HEK293 (cell line): ENCODE results near the gene C19orf12.

Source experiments
- GLIS2 ChIP-seq: fragments of 450-650 bp; formaldehyde crosslinking; IDR thresholded peaks from 2 replicates; pipeline ENCODE4 v1.5.1; 2016; ENCODE audit warnings: missing biosample characterization, missing genetic modification characterization
- MEIS1 ChIP-seq: sonication (generic); formaldehyde crosslinking; IDR thresholded peaks from 2 replicates; pipeline ENCODE4 v1.8.1; 2022; ENCODE audit warnings: missing genetic modification reagents, mild to moderate bottlenecking, borderline replicate concordance
- MYNN ChIP-seq: fragments of 450-650 bp; formaldehyde crosslinking; IDR thresholded peaks from 2 replicates; pipeline ENCODE4 v1.5.1; 2016; ENCODE audit warnings: missing biosample characterization, missing genetic modification characterization, borderline replicate concordance
- TRIM28 ChIP-seq: IDR thresholded peaks from 2 replicates; pipeline ENCODE4 v1.6.1; 2011; ENCODE audit warnings: low read length, control low read depth, borderline replicate concordance
- YY2 ChIP-seq: fragments of 450-650 bp; formaldehyde crosslinking; IDR thresholded peaks from 2 replicates; pipeline ENCODE4 v1.5.1; 2016; ENCODE audit warnings: missing biosample characterization, missing genetic modification characterization
- ZBTB8A ChIP-seq: fragments of 450-650 bp; formaldehyde crosslinking; IDR thresholded peaks from 2 replicates; pipeline ENCODE4 v1.5.1; 2016; ENCODE audit warnings: missing biosample characterization, missing genetic modification characterization
- ZNF112 ChIP-seq: fragments of 450-650 bp; formaldehyde crosslinking; IDR thresholded peaks from 2 replicates; pipeline ENCODE4 v1.5.0; 2017; ENCODE audit warnings: missing biosample characterization, missing genetic modification characterization
- ZNF2 ChIP-seq: fragments of 450-650 bp; formaldehyde crosslinking; IDR thresholded peaks from 2 replicates; pipeline ENCODE4 v1.5.1; 2016; ENCODE audit warnings: missing biosample characterization, missing genetic modification characterization
- ZNF211 ChIP-seq: fragments of 450-650 bp; formaldehyde crosslinking; IDR thresholded peaks from 2 replicates; pipeline ENCODE4 v1.5.1; 2016; ENCODE audit warnings: low read depth, missing biosample characterization, missing genetic modification characterization
- ZNF302 ChIP-seq: fragments of 450-650 bp; formaldehyde crosslinking; IDR thresholded peaks from 2 replicates; pipeline ENCODE4 v1.5.1; 2016; ENCODE audit warnings: missing biosample characterization, missing genetic modification characterization, low read depth
- ZNF350 ChIP-seq: fragments of 450-650 bp; formaldehyde crosslinking; IDR thresholded peaks from 2 replicates; pipeline ENCODE4 v1.5.0; 2017; ENCODE audit warnings: missing biosample characterization, mild to moderate bottlenecking, missing genetic modification characterization
- ZNF560 ChIP-seq: fragments of 450-650 bp; formaldehyde crosslinking; IDR thresholded peaks from 2 replicates; pipeline ENCODE4 v1.5.1; 2017; ENCODE audit warnings: missing biosample characterization, missing genetic modification characterization, borderline replicate concordance
- ZNF654 ChIP-seq: fragments of 450-650 bp; formaldehyde crosslinking; IDR thresholded peaks from 2 replicates; pipeline ENCODE4 v1.5.1; 2016; ENCODE audit warnings: low read depth, missing biosample characterization, missing genetic modification characterization
- ZNF837 ChIP-seq: fragments of 450-650 bp; formaldehyde crosslinking; IDR thresholded peaks from 2 replicates; pipeline ENCODE4 v1.5.1; 2016; ENCODE audit warnings: missing biosample characterization, missing genetic modification characterization
- TF ChIP-seq, protein P1 (sequence below): fragments of 450-650 bp; formaldehyde crosslinking; conservative IDR thresholded peaks from 2 replicates; pipeline ENCODE4 v1.5.1; 2016; ENCODE audit warnings: low read depth, missing biosample characterization, missing genetic modification characterization
- TF ChIP-seq, protein P2 (sequence below): sonication (generic); formaldehyde crosslinking; IDR thresholded peaks from 2 replicates; pipeline ENCODE4 v1.8.1; 2022; ENCODE audit warnings: mild to moderate bottlenecking, moderate library complexity, missing genetic modification reagents
- TF ChIP-seq, protein P3 (sequence below): fragments of 450-650 bp; formaldehyde crosslinking; IDR thresholded peaks from 2 replicates; pipeline ENCODE4 v1.5.1; 2017; ENCODE audit warnings: missing biosample characterization, missing genetic modification characterization
- TF ChIP-seq, protein P4 (sequence below): fragments of 450-650 bp; formaldehyde crosslinking; IDR thresholded peaks from 2 replicates; pipeline ENCODE4 v1.5.1; 2017; ENCODE audit warnings: missing biosample characterization, missing genetic modification characterization

The C19orf12 gene

DNA sequence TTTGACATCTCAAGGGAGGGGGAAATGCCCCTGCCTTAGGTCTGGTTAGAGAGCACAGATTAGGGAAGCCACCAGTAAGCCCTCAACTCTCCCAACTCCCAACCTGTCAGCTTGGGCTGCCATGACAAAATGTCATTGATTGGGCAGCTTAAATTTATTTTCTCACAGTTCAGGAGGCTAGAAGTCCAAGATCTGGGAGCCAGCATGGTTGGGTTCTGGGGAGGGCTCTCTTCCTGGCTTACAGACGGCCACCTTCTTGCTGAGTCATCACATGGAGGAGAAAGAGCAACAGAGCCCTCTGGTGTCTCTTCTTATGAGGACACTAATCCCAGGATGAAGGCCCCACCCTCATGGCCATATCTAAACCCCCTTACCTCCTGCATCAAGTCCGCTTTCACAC is 24.2 kb downstream of the C19orf12 start (continued):
- TF ChIP-seq GLIS2 (no peak), ZBTB8A (tag by site-specific recombination) (peak; percentile 59), YY2 (no peak), MYNN (tag by site-specific recombination) (no peak), ZNF211 (tag by site-specific recombination) (no peak), ZNF654 (tag by site-specific recombination) (peak; percentile 93), ZNF2 (tag by site-specific recombination) (peak; percentile 67), ZNF837 (tag by site-specific recombination) (no peak), ZNF350 (tag by site-specific recombination) (no peak), ZNF112 (tag by site-specific recombination) (no peak), ZNF560 (tag by site-specific recombination) (no peak), MEIS1 (CRISPR knock-in tag) (no peak), ZNF302 (tag by site-specific recombination) (no peak), TRIM28 (peak; percentile 84; the same call in 1 of the 2 replicates)
- TF ChIP-seq, protein P1, sequence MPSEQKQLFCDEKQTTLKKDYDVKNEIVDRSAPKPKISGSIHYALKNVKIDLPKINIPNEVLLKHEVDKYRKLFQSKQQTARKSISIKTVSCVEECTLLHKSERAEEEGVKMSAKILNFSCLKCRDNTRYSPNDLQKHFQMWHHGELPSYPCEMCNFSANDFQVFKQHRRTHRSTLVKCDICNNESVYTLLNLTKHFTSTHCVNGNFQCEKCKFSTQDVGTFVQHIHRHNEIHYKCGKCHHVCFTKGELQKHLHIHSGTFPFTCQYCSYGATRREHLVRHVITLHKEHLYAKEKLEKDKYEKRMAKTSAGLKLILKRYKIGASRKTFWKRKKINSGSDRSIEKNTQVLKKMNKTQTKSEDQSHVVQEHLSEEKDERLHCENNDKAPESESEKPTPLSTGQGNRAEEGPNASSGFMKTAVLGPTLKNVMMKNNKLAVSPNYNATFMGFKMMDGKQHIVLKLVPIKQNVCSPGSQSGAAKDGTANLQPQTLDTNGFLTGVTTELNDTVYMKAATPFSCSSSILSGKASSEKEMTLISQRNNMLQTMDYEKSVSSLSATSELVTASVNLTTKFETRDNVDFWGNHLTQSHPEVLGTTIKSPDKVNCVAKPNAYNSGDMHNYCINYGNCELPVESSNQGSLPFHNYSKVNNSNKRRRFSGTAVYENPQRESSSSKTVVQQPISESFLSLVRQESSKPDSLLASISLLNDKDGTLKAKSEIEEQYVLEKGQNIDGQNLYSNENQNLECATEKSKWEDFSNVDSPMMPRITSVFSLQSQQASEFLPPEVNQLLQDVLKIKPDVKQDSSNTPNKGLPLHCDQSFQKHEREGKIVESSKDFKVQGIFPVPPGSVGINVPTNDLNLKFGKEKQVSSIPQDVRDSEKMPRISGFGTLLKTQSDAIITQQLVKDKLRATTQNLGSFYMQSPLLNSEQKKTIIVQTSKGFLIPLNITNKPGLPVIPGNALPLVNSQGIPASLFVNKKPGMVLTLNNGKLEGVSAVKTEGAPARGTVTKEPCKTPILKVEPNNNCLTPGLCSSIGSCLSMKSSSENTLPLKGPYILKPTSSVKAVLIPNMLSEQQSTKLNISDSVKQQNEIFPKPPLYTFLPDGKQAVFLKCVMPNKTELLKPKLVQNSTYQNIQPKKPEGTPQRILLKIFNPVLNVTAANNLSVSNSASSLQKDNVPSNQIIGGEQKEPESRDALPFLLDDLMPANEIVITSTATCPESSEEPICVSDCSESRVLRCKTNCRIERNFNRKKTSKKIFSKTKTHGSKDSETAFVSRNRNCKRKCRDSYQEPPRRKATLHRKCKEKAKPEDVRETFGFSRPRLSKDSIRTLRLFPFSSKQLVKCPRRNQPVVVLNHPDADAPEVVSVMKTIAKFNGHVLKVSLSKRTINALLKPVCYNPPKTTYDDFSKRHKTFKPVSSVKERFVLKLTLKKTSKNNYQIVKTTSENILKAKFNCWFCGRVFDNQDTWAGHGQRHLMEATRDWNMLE (tag by site-specific recombination) = 0 out of 2 replicates have a peak, but pooled peaks have one; percentile 41
- TF ChIP-seq, protein P2, sequence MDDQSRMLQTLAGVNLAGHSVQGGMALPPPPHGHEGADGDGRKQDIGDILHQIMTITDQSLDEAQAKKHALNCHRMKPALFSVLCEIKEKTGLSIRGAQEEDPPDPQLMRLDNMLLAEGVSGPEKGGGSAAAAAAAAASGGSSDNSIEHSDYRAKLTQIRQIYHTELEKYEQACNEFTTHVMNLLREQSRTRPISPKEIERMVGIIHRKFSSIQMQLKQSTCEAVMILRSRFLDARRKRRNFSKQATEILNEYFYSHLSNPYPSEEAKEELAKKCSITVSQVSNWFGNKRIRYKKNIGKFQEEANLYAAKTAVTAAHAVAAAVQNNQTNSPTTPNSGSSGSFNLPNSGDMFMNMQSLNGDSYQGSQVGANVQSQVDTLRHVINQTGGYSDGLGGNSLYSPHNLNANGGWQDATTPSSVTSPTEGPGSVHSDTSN = no peak
- TF ChIP-seq, protein P3, sequence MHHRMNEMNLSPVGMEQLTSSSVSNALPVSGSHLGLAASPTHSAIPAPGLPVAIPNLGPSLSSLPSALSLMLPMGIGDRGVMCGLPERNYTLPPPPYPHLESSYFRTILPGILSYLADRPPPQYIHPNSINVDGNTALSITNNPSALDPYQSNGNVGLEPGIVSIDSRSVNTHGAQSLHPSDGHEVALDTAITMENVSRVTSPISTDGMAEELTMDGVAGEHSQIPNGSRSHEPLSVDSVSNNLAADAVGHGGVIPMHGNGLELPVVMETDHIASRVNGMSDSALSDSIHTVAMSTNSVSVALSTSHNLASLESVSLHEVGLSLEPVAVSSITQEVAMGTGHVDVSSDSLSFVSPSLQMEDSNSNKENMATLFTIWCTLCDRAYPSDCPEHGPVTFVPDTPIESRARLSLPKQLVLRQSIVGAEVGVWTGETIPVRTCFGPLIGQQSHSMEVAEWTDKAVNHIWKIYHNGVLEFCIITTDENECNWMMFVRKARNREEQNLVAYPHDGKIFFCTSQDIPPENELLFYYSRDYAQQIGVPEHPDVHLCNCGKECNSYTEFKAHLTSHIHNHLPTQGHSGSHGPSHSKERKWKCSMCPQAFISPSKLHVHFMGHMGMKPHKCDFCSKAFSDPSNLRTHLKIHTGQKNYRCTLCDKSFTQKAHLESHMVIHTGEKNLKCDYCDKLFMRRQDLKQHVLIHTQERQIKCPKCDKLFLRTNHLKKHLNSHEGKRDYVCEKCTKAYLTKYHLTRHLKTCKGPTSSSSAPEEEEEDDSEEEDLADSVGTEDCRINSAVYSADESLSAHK (tag by site-specific recombination) = no peak
- TF ChIP-seq, protein P4, sequence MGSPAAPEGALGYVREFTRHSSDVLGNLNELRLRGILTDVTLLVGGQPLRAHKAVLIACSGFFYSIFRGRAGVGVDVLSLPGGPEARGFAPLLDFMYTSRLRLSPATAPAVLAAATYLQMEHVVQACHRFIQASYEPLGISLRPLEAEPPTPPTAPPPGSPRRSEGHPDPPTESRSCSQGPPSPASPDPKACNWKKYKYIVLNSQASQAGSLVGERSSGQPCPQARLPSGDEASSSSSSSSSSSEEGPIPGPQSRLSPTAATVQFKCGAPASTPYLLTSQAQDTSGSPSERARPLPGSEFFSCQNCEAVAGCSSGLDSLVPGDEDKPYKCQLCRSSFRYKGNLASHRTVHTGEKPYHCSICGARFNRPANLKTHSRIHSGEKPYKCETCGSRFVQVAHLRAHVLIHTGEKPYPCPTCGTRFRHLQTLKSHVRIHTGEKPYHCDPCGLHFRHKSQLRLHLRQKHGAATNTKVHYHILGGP (tag by site-specific recombination) = no peak
